Activated naive CD4-positive, alpha-beta T cell treated with anti-CD3 and anti-CD28 coated beads, Interleukin-2, amount 50 U/mL, for 24 hours (primary cell): Measurements from ENCODE around the gene KCNJ10.

Source experiments
- H3K27ac Mint-ChIP-seq: one replicate; pipeline ENCODE4 v1.8.0; 2021; ENCODE audit warnings: mild to moderate bottlenecking, mixed read lengths
- H3K27me3 Mint-ChIP-seq: one replicate; pipeline ENCODE4 v1.8.0; 2021; ENCODE audit warnings: mixed read lengths
- H3K36me3 Mint-ChIP-seq: one replicate; pipeline ENCODE4 v1.8.0; 2021; ENCODE audit warnings: mixed read lengths
- H3K4me1 Mint-ChIP-seq: one replicate; pipeline ENCODE4 v1.8.0; 2021; ENCODE audit warnings: mixed read lengths
- H3K4me3 Mint-ChIP-seq: one replicate; pipeline ENCODE4 v1.8.0; 2021; ENCODE audit warnings: mild to moderate bottlenecking, mixed read lengths
- H3K9me3 Mint-ChIP-seq: one replicate; pipeline ENCODE4 v1.8.0; 2021; ENCODE audit warnings: mixed read lengths

KCNJ10 gene

GRCh38 chr1:160093624-160094290 lies 23.8 kb upstream of the KCNJ10 start:
- Mint-ChIP-seq H3K36me3 (peaks cover 5% of the 10 kb centered on the region), H3K27me3 (no peaks in the 10 kb centered on the region), H3K4me3 (no peak overlapping the region), H3K9me3 (no peaks in the 10 kb centered on the region), H3K27ac (peak overlapping the region; percentile 70), H3K4me1 (peaks cover 37% of the 10 kb centered on the region)

GRCh38 chr1:160093069-160093395 lies 23.1 kb upstream of the KCNJ10 start:
- no peak overlapping the region for H3K4me3 Mint-ChIP-seq
- peaks cover 5% of the 10 kb centered on the region for H3K36me3 Mint-ChIP-seq
- no peak overlapping the region for H3K27ac Mint-ChIP-seq
- H3K27me3 Mint-ChIP-seq: no peaks in the 10 kb centered on the region
- H3K4me1 Mint-ChIP-seq: peaks cover 37% of the 10 kb centered on the region
- H3K9me3 Mint-ChIP-seq: no peaks in the 10 kb centered on the region

- no peak overlapping the region for H3K4me3 Mint-ChIP-seq
- H3K9me3 Mint-ChIP-seq: no peaks in the 10 kb centered on the region
- H3K36me3 Mint-ChIP-seq: peaks cover 5% of the 10 kb centered on the region
- peaks cover 33% of the 10 kb centered on the region for H3K4me1 Mint-ChIP-seq
- H3K27me3 Mint-ChIP-seq: no peaks in the 10 kb centered on the region
- H3K27ac Mint-ChIP-seq: no peak overlapping the region
Measured at GRCh38 chr1:160092366-160093068, 22.6 kb upstream of the KCNJ10 start.

- no peak overlapping the region for H3K4me3 Mint-ChIP-seq
- no peaks in the 10 kb centered on the region for H3K27me3 Mint-ChIP-seq
- no peak overlapping the region for H3K27ac Mint-ChIP-seq
- no peaks in the 10 kb centered on the region for H3K9me3 Mint-ChIP-seq
- H3K4me1 Mint-ChIP-seq: peaks cover 25% of the 10 kb centered on the region
- H3K36me3 Mint-ChIP-seq: peaks cover 5% of the 10 kb centered on the region
Measured at GRCh38 chr1:160091666-160092223, 21.8 kb upstream of the KCNJ10 start.

GRCh38 chr1:160090760-160091159 lies 20.8 kb upstream of the KCNJ10 start:
- Mint-ChIP-seq H3K27me3 (no peaks in the 10 kb centered on the region), H3K4me1 (peaks cover 20% of the 10 kb centered on the region), H3K9me3 (no peaks in the 10 kb centered on the region), H3K36me3 (peaks cover 5% of the 10 kb centered on the region), H3K27ac (no peak overlapping the region), H3K4me3 (no peak overlapping the region)

- Mint-ChIP-seq H3K27me3 (no peaks in the 10 kb centered on the region), H3K9me3 (no peaks in the 10 kb centered on the region), H3K4me3 (no peak overlapping the region), H3K36me3 (peaks cover 5% of the 10 kb centered on the region), H3K4me1 (peaks cover 21% of the 10 kb centered on the region), H3K27ac (no peak overlapping the region)
Measured at GRCh38 chr1:160089883-160090282, 19.9 kb upstream of the KCNJ10 start.

- Mint-ChIP-seq H3K4me1 (peaks cover 14% of the 10 kb centered on the region), H3K4me3 (no peak overlapping the region), H3K36me3 (peaks cover 4% of the 10 kb centered on the region), H3K27me3 (peaks cover 5% of the 10 kb centered on the region), H3K27ac (no peak overlapping the region), H3K9me3 (no peaks in the 10 kb centered on the region)
Measured at GRCh38 chr1:160087118-160087662, 17.2 kb upstream of the KCNJ10 start.

GRCh38 chr1:160086456-160086892 lies 16.5 kb upstream of the KCNJ10 start:
- Mint-ChIP-seq H3K4me1 (peaks cover 14% of the 10 kb centered on the region), H3K27me3 (peaks cover 9% of the 10 kb centered on the region), H3K4me3 (no peak overlapping the region), H3K9me3 (no peaks in the 10 kb centered on the region), H3K36me3 (peaks cover 1% of the 10 kb centered on the region), H3K27ac (no peak overlapping the region)

GRCh38 chr1:160085686-160086455 lies 15.9 kb upstream of the KCNJ10 start:
- H3K4me3 Mint-ChIP-seq: peak overlapping the region; percentile 30

GRCh38 chr1:160084771-160085321 lies 14.9 kb upstream of the KCNJ10 start:
- Mint-ChIP-seq H3K36me3 (no peaks in the 10 kb centered on the region), H3K27ac (no peak overlapping the region), H3K4me1 (peaks cover 14% of the 10 kb centered on the region), H3K27me3 (peaks cover 24% of the 10 kb centered on the region), H3K9me3 (no peaks in the 10 kb centered on the region), H3K4me3 (peak overlapping the region; percentile 71)

More at GRCh38 chr1:160085686-160086455, 15.9 kb upstream of the KCNJ10 start:
- Mint-ChIP-seq H3K36me3 (peaks cover 1% of the 10 kb centered on the region), H3K9me3 (no peaks in the 10 kb centered on the region), H3K27ac (peak overlapping the region; percentile 9), H3K27me3 (peaks cover 14% of the 10 kb centered on the region), H3K4me1 (peaks cover 14% of the 10 kb centered on the region)

- H3K27ac Mint-ChIP-seq: no peak overlapping the region
- no peaks in the 10 kb centered on the region for H3K9me3 Mint-ChIP-seq
- H3K36me3 Mint-ChIP-seq: no peaks in the 10 kb centered on the region
- peak overlapping the region; percentile 71 for H3K4me3 Mint-ChIP-seq
- peaks cover 27% of the 10 kb centered on the region for H3K27me3 Mint-ChIP-seq
- peaks cover 14% of the 10 kb centered on the region for H3K4me1 Mint-ChIP-seq
Measured at GRCh38 chr1:160083968-160084770, 14.2 kb upstream of the KCNJ10 start.

GRCh38 chr1:160082926-160083325 lies 13.0 kb upstream of the KCNJ10 start:
- no peaks in the 10 kb centered on the region for H3K9me3 Mint-ChIP-seq
- H3K36me3 Mint-ChIP-seq: no peaks in the 10 kb centered on the region
- H3K27me3 Mint-ChIP-seq: peaks cover 33% of the 10 kb centered on the region
- peaks cover 17% of the 10 kb centered on the region for H3K4me1 Mint-ChIP-seq
- peak overlapping the region; percentile 72 for H3K4me3 Mint-ChIP-seq
- H3K27ac Mint-ChIP-seq: no peak overlapping the region

- peaks cover 17% of the 10 kb centered on the region for H3K4me1 Mint-ChIP-seq
- H3K27ac Mint-ChIP-seq: no peak overlapping the region
- H3K4me3 Mint-ChIP-seq: no peak overlapping the region
- no peaks in the 10 kb centered on the region for H3K36me3 Mint-ChIP-seq
- peaks cover 34% of the 10 kb centered on the region for H3K27me3 Mint-ChIP-seq
- no peaks in the 10 kb centered on the region for H3K9me3 Mint-ChIP-seq
Measured at GRCh38 chr1:160082487-160082886, 12.5 kb upstream of the KCNJ10 start.

- Mint-ChIP-seq H3K27ac (no peak within 1 kb of the TSS), H3K27me3 (peaks cover 36% of the 10 kb centered on the region)
Measured at GRCh38 chr1:160081261-160081936, 11.4 kb upstream of the KCNJ10 start, which contains the start of gene KCNJ9. KCNJ9 (plus strand) TSS chr1:160081538; CDS start chr1:160084031, 2,493 bp downstream.

More at GRCh38 chr1:160081261-160081936, 11.4 kb upstream of the KCNJ10 start, which contains the start of gene KCNJ9:
- peaks cover 17% of the 10 kb centered on the region for H3K4me1 Mint-ChIP-seq
- H3K9me3 Mint-ChIP-seq: no peaks in the 10 kb centered on the region
- no peaks in the 10 kb centered on the region for H3K36me3 Mint-ChIP-seq
- H3K4me3 Mint-ChIP-seq: no peak within 1 kb of the TSS
